WTC11 (cell line): ENCODE results near the gene UBL5. TPM values are rescaled to one million over a fixed set of nuclear protein-coding genes. Genes with fewer than 3 reads are reported as not detected.

ENCODE experiments used
- ATAC-seq: fragments of 200-7000 bp; cut with Tn5 transposase; 2 replicates; pipeline ENCODE4 v1.10.0; 2021; ENCODE audit warnings: mild to moderate bottlenecking, moderate library complexity
- CTCF ChIA-PET: fragments of 300-600 bp; sonication (Branson Sonifier 250); formaldehyde crosslinking; loops from one replicate; lab custom pipeline; 2021; ENCODE audit warnings: antibody characterized with exemption; lab: Charles Lee
- POLR2A ChIA-PET: fragments of 350-600 bp; sonication (Branson Sonifier 250); formaldehyde crosslinking; loops from one replicate; lab custom pipeline; 2021; ENCODE audit warnings: antibody characterized with exemption; lab: Charles Lee
- DNase-seq: peaks from one replicate; pipeline ENCODE4 v3.0.0; 2021; ENCODE audit warnings: low spot score
- H3K27ac Mint-ChIP-seq: 2 replicates; pipeline ENCODE4 v1.8.0; 2021; ENCODE audit warnings: mixed read lengths
- H3K27me3 Mint-ChIP-seq: 2 replicates; pipeline ENCODE4 v1.8.0; 2021; ENCODE audit warnings: low read depth, mild to moderate bottlenecking, moderate library complexity, mixed read lengths
- H3K36me3 Mint-ChIP-seq: 2 replicates; pipeline ENCODE4 v1.8.0; 2021; ENCODE audit warnings: mixed read lengths
- H3K4me1 Mint-ChIP-seq: 2 replicates; pipeline ENCODE4 v1.8.0; 2022; ENCODE audit warnings: mixed read lengths
- H3K4me3 Mint-ChIP-seq: 2 replicates; pipeline ENCODE4 v1.8.0; 2021; ENCODE audit warnings: mild to moderate bottlenecking, moderate library complexity, mixed read lengths
- H3K9me3 Mint-ChIP-seq: 2 replicates; pipeline ENCODE4 v1.8.0; 2021; ENCODE audit warnings: mixed read lengths
- ATF2 ChIP-seq: sonication (generic); formaldehyde crosslinking; IDR thresholded peaks from 2 replicates; pipeline ENCODE4 v1.8.1; 2022; ENCODE audit warnings: low read depth, missing genetic modification reagents, borderline replicate concordance
- CREB1 ChIP-seq: sonication (generic); formaldehyde crosslinking; IDR thresholded peaks from 2 replicates; pipeline ENCODE4 v1.8.0; 2023; ENCODE audit warnings: mild to moderate bottlenecking, missing genetic modification reagents
- FOXJ3 ChIP-seq: sonication (generic); formaldehyde crosslinking; IDR thresholded peaks from 2 replicates; pipeline ENCODE4 v1.9.0; 2021; ENCODE audit warnings: missing genetic modification reagents, mild to moderate bottlenecking, borderline replicate concordance
- FOXP4 ChIP-seq: sonication (generic); formaldehyde crosslinking; IDR thresholded peaks from 2 replicates; pipeline ENCODE4 v1.8.0; 2022; ENCODE audit warnings: mild to moderate bottlenecking, missing genetic modification reagents
- MLX ChIP-seq: sonication (generic); formaldehyde crosslinking; IDR thresholded peaks from 2 replicates; pipeline ENCODE4 v1.8.1; 2023; ENCODE audit warnings: mild to moderate bottlenecking, missing genetic modification reagents, moderate library complexity
- RORB ChIP-seq: fragments of 250-450 bp; sonication (Bioruptor Pico); IDR thresholded peaks from 2 replicates; pipeline ENCODE4 v1.9.0; 2021; ENCODE audit warnings: mild to moderate bottlenecking
- SP1 ChIP-seq: sonication (generic); formaldehyde crosslinking; conservative IDR thresholded peaks from 2 replicates; pipeline ENCODE4 v1.8.1; 2022; ENCODE audit warnings: missing genetic modification reagents
- TEAD1 ChIP-seq: sonication (generic); formaldehyde crosslinking; IDR thresholded peaks from 2 replicates; pipeline ENCODE4 v1.8.0; 2022; ENCODE audit warnings: mild to moderate bottlenecking, missing genetic modification reagents
- ZBTB21 ChIP-seq: sonication (generic); formaldehyde crosslinking; IDR thresholded peaks from 2 replicates; pipeline ENCODE4 v1.8.1; 2023; ENCODE audit warnings: mild to moderate bottlenecking, missing genetic modification reagents, borderline replicate concordance
- ZBTB43 ChIP-seq: sonication (generic); formaldehyde crosslinking; IDR thresholded peaks from 2 replicates; pipeline ENCODE4 v1.8.1; 2023; ENCODE audit warnings: mild to moderate bottlenecking, missing genetic modification reagents
- ZNF263 ChIP-seq: sonication (generic); formaldehyde crosslinking; IDR thresholded peaks from 2 replicates; pipeline ENCODE4 v1.8.1; 2022; ENCODE audit warnings: low read depth, mild to moderate bottlenecking, moderate library complexity, missing genetic modification reagents
- ZNF423 ChIP-seq: fragments of 250-450 bp; sonication (Bioruptor Pico); IDR thresholded peaks from 2 replicates; pipeline ENCODE4 v2.1.2; 2022; ENCODE audit warnings: mild to moderate bottlenecking, moderate library complexity
- ZNF425 ChIP-seq: fragments of 250-450 bp; sonication (Bioruptor Pico); conservative IDR thresholded peaks from 2 replicates; pipeline ENCODE4 v1.9.0; 2021; ENCODE audit warnings: mild to moderate bottlenecking
- ZNF532 ChIP-seq: fragments of 250-450 bp; sonication (Bioruptor Pico); IDR thresholded peaks from 2 replicates; pipeline ENCODE4 v1.9.0; 2021; ENCODE audit warnings: mild to moderate bottlenecking, borderline replicate concordance
- total RNA-seq: library from RNA; stranded (reverse); gene quantifications from 3 replicates; pipeline ENCODE4 v1.2.3, GENCODE V29; 2021

UBL5 gene
- total RNA-seq, 1 experiment from 2014 or later = 402 TPM

- ChIA-PET CTCF (interaction anchor here (0.6 to 1.2 kb wide), 3 partner anchors 48 to 173 kb away, joined by 3 to 5 read pairs (median 4); no protein-coding TSS in a partner anchor), POLR2A (interaction anchor here (0.6 to 0.7 kb wide), 3 partner anchors 54 to 661 kb away, joined by 3 to 4 read pairs (median 3); partner anchors contain the start of gene ZNF561)
- no peak for DNase-seq
- Mint-ChIP-seq H3K4me3 (no peak overlapping the region), H3K27me3 (no peaks in the 10 kb centered on the region), H3K36me3 (no peaks in the 10 kb centered on the region), H3K9me3 (no peaks in the 10 kb centered on the region), H3K4me1 (peaks cover 5% of the 10 kb centered on the region; the same call in 1 of the 2 replicates), H3K27ac (no peak overlapping the region)
- no peak for ATAC-seq
- TF ChIP-seq TEAD1 (CRISPR knock-in tag) = no peak
- TF ChIP-seq FOXP4 (CRISPR knock-in tag) = no peak
- TF ChIP-seq ZBTB43 = no peak
- no peak for TF ChIP-seq ZNF263 (CRISPR knock-in tag)
- TF ChIP-seq ZNF423 (CRISPR knock-in tag) = no peak
- TF ChIP-seq SP1 (CRISPR knock-in tag) = no peak
- TF ChIP-seq CREB1 (CRISPR knock-in tag) = no peak
- no peak for TF ChIP-seq FOXJ3 (CRISPR knock-in tag)
- TF ChIP-seq ZNF532 (CRISPR knock-in tag) = no peak
- no peak for TF ChIP-seq ZBTB21 (CRISPR knock-in tag)
- TF ChIP-seq RORB (CRISPR knock-in tag) = no peak
- TF ChIP-seq MLX (CRISPR knock-in tag) = no peak
- TF ChIP-seq ATF2 (CRISPR knock-in tag) = no peak
- no peak for TF ChIP-seq ZNF425 (CRISPR knock-in tag)
These were observed 28.6 kb upstream of the UBL5 start for GRCh38 chr19:9799162-9799561.
